Coronary artery (tissue), 2 donors: Measurements from ENCODE around the gene CNOT10.

Experiments
- DNase-seq: peaks from one replicate; pipeline ENCODE4 v3.0.0-alpha.2; 2017; ENCODE audit warnings: low spot score
- H3K27ac ChIP-seq, 2 donors: fragments of 200-600 bp; sonication (generic); one replicate each; pipeline ENCODE4 v1.5.1; 2016 to 2019
- H3K4me3 ChIP-seq: fragments of 200-600 bp; sonication (generic); 2 replicates; pipeline ENCODE4 v1.5.1; 2016; ENCODE audit warnings: mild to moderate bottlenecking, moderate library complexity
- CTCF ChIP-seq: fragments of 200-600 bp; sonication (generic); IDR thresholded peaks from one replicate; pipeline ENCODE4 v1.5.1; 2019; ENCODE audit warnings: antibody characterized with exemption

CNOT10 gene

DNA sequence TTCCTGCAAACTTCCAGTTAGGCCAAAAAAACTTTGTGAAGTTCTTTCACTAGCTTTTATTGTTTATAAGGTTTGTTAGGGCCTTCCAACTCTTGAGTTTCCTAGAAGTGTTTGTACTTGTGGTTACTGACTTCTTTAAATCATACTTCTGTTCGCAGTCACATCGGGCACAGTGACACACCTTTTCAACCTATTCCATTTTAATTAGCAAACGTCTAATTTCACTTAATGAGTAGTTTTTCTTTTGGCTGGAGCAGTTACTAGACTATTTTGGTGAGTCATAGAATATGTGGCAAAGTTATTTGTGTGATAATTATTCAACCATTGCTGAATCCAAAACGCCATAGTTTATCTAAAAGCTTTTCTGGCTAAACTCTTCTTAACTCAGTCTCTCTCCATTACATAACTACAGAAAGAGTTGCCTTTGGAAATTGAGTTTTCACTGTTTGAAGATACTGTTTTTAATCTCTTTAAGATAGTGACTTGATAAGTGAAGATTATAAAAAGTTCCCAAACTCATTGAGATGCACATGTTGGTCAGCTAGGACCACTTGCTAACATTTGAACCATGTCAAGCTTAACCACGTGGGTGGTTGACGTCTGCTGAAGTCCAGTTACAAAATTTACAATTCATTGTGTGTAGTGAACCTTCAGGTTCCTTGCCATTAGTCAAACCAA lies 21.5 kb downstream of the CNOT10 start:
- TF ChIP-seq CTCF, result no peak
- H3K27ac ChIP-seq, result no peak overlapping the region
- DNase-seq, result no peak
- no peak overlapping the region for H3K4me3 ChIP-seq

- DNase-seq, result no peak
- H3K27ac ChIP-seq, result no peak overlapping the region
- TF ChIP-seq CTCF, result no peak
- H3K4me3 ChIP-seq, result no peak overlapping the region
These were observed 22.0 kb downstream of the CNOT10 start for GRCh38 chr3:32707026-32707370.

GRCh38 chr3:32708672-32709283 lies 23.8 kb downstream of the CNOT10 start:
- Histone ChIP-seq H3K4me3 (no peak overlapping the region), H3K27ac (no peak overlapping the region)
- TF ChIP-seq CTCF, result no peak
- no peak for DNase-seq

- TF ChIP-seq CTCF, result no peak
These were observed 24.4 kb downstream of the CNOT10 start for GRCh38 chr3:32709346-32709745.

GRCh38 chr3:32712506-32713055 lies 27.6 kb downstream of the CNOT10 start:
- TF ChIP-seq CTCF, result no peak
- H3K27ac ChIP-seq, result no peak overlapping the region
- DNase-seq, result no peak
- H3K4me3 ChIP-seq, result no peak overlapping the region

More at GRCh38 chr3:32709346-32709745, 24.4 kb downstream of the CNOT10 start:
- H3K4me3 ChIP-seq, result no peak overlapping the region
- no peak overlapping the region for H3K27ac ChIP-seq
- DNase-seq, result no peak

GRCh38 chr3:32713181-32713580 lies 28.2 kb downstream of the CNOT10 start:
- H3K4me3 ChIP-seq, result no peak overlapping the region
- DNase-seq, result no peak
- H3K27ac ChIP-seq, result no peak overlapping the region
- no peak for TF ChIP-seq CTCF

- Histone ChIP-seq H3K4me3 (no peak overlapping the region), H3K27ac (no peak overlapping the region)
- no peak for TF ChIP-seq CTCF
- DNase-seq, result no peak
These were observed 34.3 kb downstream of the CNOT10 start for GRCh38 chr3:32719335-32719734.
